Measurements from ENCODE around the gene ZNF581. TPM values are rescaled to one million over a fixed set of nuclear protein-coding genes. Genes with fewer than 3 reads are reported as not detected.

The ZNF581 gene
- total RNA-seq, 1 donor from 2014 or later = 24.7 TPM

GRCh38 chr19:55673465-55673864 is 30.0 kb downstream of the ZNF581 start:
- H3K36me3 Mint-ChIP-seq (ENCODE audit: low read depth) = peaks cover 12% of the 10 kb centered on the region
- TF ChIP-seq CTCF (IDR thresholded peaks at IDR 0.05) = no peak
- peak overlapping the region; percentile 25 for H3K4me3 Mint-ChIP-seq (ENCODE audit: unreplicated experiment)
- H3K27ac Mint-ChIP-seq (ENCODE audit: unreplicated experiment) = peak overlapping the region; percentile 70
- H3K9me3 Mint-ChIP-seq (ENCODE audit: low read depth) = no peaks in the 10 kb centered on the region
- no peaks in the 10 kb centered on the region for H3K27me3 Mint-ChIP-seq (ENCODE audit: low read depth)
- no peak for DNase-seq (ENCODE audit: low spot score)
- H3K4me1 Mint-ChIP-seq (ENCODE audit: low read depth) = peaks cover 42% of the 10 kb centered on the region

GRCh38 chr19:55673889-55674288 is 30.4 kb downstream of the ZNF581 start:
- no peaks in the 10 kb centered on the region for H3K27me3 Mint-ChIP-seq (ENCODE audit: low read depth)
- peaks cover 42% of the 10 kb centered on the region for H3K4me1 Mint-ChIP-seq (ENCODE audit: low read depth)
- H3K36me3 Mint-ChIP-seq (ENCODE audit: low read depth) = peaks cover 13% of the 10 kb centered on the region
- H3K4me3 Mint-ChIP-seq (ENCODE audit: unreplicated experiment) = peak overlapping the region; percentile 25
- no peaks in the 10 kb centered on the region for H3K9me3 Mint-ChIP-seq (ENCODE audit: low read depth)
- H3K27ac Mint-ChIP-seq (ENCODE audit: unreplicated experiment) = peak overlapping the region; percentile 70
- no peak for DNase-seq (ENCODE audit: low spot score)
- no peak for TF ChIP-seq CTCF (IDR thresholded peaks at IDR 0.05)

- Mint-ChIP-seq H3K9me3 (ENCODE audit: low read depth) (no peaks in the 10 kb centered on the region), H3K27ac (ENCODE audit: unreplicated experiment) (peak overlapping the region; percentile 92), H3K36me3 (ENCODE audit: low read depth) (peaks cover 15% of the 10 kb centered on the region), H3K4me1 (ENCODE audit: low read depth) (peaks cover 42% of the 10 kb centered on the region), H3K27me3 (ENCODE audit: low read depth) (no peaks in the 10 kb centered on the region), H3K4me3 (ENCODE audit: unreplicated experiment) (peak overlapping the region; percentile 65)
- TF ChIP-seq CTCF (IDR thresholded peaks at IDR 0.05) = no peak
- no peak for DNase-seq (ENCODE audit: low spot score)
Observed at GRCh38 chr19:55674459-55674840, 31.0 kb downstream of the ZNF581 start.

- TF ChIP-seq CTCF (IDR thresholded peaks at IDR 0.05) = no peak
- Mint-ChIP-seq H3K9me3 (ENCODE audit: low read depth) (no peaks in the 10 kb centered on the region), H3K27me3 (ENCODE audit: low read depth) (no peaks in the 10 kb centered on the region), H3K4me1 (ENCODE audit: low read depth) (peaks cover 45% of the 10 kb centered on the region), H3K27ac (ENCODE audit: unreplicated experiment) (peak within 1 kb of the TSS; percentile 98), H3K4me3 (ENCODE audit: unreplicated experiment) (peak within 1 kb of the TSS; percentile 98), H3K36me3 (ENCODE audit: low read depth) (peaks cover 16% of the 10 kb centered on the region)
- peak; percentile 98 for DNase-seq (ENCODE audit: low spot score)
Observed at GRCh38 chr19:55674841-55675660, 31.6 kb downstream of the ZNF581 start, which contains the start of gene EPN1. TSS of gene EPN1 (plus strand) at chr19:55675226. CDS start at chr19:55678628, 3,402 bp downstream.

GRCh38 chr19:55675661-55676354 is 32.4 kb downstream of the ZNF581 start:
- peaks cover 16% of the 10 kb centered on the region for H3K36me3 Mint-ChIP-seq (ENCODE audit: low read depth)
- no peak for TF ChIP-seq CTCF (IDR thresholded peaks at IDR 0.05)
- DNase-seq (ENCODE audit: low spot score) = no peak
- no peaks in the 10 kb centered on the region for H3K27me3 Mint-ChIP-seq (ENCODE audit: low read depth)
- H3K4me3 Mint-ChIP-seq (ENCODE audit: unreplicated experiment) = peak overlapping the region; percentile 98
- peak overlapping the region; percentile 98 for H3K27ac Mint-ChIP-seq (ENCODE audit: unreplicated experiment)
- no peaks in the 10 kb centered on the region for H3K9me3 Mint-ChIP-seq (ENCODE audit: low read depth)
- peaks cover 45% of the 10 kb centered on the region for H3K4me1 Mint-ChIP-seq (ENCODE audit: low read depth)
